GM18499 (cell line): ENCODE measurements around the gene HECTD3.
"Not testable (repeated sequence)": the region's sequence is repeated elsewhere in the genome, so short reads cannot be mapped to it uniquely, and the experiment has no call there.

Experiments used
- ATAC-seq: cut with Tn5 transposase; IDR thresholded peaks from one replicate; pipeline ENCODE4 v1.9.1; 2021; ENCODE audit warnings: moderate number of reproducible peaks; ENCODE audit not compliant: insufficient read depth, unreplicated experiment

Gene HECTD3

DNA sequence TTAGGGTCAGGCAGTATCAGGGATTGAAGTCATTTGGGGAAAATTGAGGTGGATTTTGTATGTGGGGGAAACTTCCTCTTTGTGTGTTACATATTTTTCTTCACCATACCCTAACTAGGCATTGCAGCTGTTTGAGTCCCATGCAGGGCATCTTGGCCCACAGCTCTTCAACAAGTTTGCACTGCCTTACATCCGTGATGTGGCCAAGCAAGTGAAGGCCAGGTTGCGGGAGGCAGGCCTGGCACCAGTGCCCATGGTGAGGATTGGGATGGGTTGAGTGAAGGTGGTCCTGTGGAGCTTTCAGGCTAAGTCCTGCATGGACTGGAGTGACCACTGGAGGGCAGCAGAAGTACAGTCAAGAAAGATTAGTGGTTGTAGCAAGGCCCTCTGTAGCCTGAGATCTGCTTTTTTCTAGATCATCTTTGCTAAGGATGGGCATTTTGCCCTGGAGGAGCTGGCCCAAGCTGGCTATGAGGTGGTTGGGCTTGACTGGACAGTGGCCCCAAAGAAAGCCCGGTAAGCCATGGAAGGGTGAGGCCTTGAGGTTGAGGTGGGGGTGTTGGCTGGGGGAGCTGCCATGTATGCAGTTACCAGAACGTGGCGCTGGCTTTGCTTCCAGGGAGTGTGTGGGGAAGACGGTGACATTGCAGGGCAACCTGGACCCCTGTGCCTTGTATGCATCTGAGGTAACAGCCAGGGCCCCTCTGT is 3.4 kb upstream of the HECTD3 start:
- ATAC-seq: no peak

DNA sequence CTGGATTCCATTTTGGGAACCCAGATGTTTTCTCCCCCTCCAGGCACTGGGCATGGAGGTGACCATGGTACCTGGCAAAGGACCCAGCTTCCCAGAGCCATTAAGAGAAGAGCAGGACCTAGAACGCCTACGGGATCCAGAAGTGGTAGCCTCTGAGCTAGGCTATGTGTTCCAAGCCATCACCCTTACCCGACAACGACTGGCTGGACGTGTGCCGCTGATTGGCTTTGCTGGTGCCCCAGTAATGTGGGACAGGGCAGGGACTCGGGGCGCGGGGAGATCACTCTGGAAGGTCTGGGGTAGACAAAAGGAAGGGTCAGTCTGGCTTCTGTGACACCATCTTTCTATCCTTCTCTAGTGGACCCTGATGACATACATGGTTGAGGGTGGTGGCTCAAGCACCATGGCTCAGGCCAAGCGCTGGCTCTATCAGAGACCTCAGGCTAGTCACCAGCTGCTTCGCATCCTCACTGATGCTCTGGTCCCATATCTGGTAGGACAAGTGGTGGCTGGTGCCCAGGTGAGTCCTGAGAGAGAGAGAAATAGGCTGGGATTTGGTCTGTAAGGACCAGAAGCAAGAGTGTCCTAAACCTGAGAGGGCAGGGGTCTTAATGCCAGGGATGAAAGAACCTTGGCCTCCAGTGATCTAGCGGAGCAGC is 2.6 kb upstream of the HECTD3 start:
- no peak for ATAC-seq

DNA sequence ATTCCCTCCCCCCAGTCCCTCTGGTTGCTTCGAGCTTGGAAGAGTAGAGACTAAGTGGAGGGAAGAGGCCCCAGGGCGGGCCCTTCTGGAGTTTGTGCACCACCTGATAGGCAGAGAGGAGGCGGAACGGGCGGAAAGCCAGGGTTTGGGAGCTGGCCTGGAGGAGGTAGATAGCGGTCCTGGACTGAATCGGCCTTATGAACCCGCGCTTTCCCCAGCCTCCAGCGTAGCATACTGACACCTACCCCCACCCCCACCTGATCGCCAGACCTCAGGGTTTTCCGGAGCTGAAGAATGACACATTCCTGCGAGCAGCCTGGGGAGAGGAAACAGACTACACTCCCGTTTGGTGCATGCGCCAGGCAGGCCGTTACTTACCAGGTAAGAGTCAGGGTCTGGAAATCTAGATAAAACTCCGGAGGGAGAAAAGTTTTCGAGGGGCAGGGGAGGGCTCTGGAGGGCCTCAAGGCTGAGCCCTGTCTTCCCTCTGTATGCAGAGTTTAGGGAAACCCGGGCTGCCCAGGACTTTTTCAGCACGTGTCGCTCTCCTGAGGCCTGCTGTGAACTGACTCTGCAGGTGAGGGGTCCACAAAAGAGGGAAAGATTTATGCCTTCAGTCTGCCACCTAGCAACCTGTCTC is 1.6 kb upstream of the HECTD3 start:
- ATAC-seq: no peak

DNA sequence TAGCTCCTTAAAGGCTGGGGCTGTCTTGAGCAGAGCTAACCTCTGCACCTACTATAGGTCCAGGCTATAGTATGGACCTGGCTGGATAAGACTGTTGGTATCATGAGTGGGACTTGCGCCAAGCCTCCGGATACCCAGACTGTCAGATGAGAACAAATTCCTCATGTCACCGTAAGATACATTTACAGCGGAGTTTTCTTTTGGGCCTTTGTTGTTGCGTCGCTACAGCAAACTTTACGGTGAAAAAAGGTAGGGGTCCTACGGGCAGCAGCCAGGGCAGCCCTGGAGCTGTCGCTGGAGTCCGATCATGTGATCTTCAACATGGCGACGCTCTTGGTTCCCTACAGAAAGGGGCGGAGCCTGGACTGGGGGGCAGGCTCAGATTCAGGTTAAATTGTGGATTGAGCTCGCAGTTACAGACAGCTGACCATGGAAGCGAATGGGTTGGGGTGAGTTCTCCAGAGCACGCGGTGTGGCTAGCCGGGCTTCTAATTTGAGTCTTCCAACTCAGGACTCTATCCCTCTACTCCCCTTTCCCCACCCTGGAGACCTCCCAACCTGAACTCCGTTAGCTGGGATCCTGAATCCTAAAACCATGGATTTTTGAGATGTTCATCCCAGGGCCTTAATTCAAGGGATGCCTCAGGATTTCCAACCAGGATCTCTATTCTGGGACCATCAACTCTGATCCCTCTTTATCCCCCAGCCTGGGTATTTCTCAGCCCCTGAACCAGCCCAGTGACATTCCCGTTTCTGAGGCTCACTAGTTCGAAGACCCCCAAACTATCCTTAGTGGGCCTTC is 914 bp upstream of the HECTD3 start, which contains the start of gene UROD:
Gene UROD, plus strand, starts transcription at position 418 of the 802 bp plus-strand sequence. Its CDS starts 12 bp downstream, at position 430.
- peak; percentile 45 for ATAC-seq

DNA sequence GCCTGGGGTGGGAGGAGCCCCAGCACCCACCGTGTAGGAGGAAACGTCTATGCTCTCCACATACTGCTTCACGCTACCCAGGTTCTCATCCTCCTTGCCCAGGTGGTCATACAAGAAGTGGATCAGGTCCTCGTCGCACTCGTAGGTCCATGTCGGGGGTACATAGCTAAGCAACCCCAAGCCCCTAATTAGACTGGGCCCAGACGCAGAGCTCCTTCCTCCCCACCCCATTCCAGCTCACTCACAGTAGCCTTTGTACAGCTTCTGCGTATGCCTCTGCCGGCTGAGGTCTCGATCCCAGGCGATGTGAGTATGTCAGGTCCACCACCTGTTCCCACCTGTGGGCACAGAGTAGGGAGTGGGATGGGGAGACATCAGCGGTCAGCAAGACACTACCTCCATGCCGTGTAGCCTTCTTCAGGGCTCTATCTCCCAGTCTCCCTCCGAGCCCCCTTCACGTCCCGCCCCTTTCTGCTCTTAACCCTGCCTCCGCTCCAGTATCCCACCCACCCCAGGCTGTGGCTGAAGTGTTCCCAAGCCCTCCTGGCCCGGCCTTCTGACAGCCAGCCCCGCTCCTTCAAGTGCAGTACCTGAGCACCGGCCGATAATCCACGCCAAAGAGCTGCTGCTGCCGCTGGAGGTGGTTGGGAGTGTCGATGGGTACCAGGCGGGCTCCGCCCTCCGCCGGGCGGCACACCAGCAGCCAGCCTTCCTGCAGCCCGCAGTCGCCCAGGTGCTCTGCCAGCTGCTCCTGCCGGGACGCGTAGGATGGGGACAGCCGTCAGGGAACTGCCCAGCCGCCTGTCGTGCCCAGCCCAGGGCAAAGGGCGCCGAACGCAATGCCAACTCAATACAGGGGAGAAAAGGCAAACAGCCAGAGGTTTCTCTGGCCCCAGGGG is 919 bp downstream of the HECTD3 start:
- ATAC-seq: no peak

DNA sequence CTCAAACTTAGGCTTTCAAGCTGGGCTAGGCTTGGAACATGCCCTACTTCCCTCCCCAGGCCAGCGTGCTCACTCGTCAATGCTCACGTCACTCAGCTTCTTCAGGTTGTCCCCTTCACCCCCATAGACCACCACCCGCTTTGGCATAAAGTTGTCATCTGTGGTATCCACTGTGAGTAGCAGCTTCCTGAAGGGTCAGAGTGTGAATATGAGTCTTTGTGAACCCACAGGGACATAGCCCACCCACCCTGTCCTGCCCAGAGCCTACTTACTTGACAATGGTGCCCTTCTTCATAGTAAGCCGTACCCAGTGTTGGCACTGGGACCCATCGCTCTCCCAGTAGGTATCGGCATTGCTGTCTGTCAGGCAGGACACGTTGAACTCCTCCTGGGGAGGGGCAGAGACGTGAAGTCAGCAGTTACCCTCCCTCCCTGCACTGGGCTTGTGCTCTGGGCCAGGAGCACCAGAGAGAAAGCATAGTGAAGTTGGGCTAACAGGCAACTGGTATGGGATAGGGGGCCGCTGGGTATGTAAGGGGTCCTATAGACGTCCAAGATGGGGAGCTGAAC is 1.7 kb downstream of the HECTD3 start:
- ATAC-seq: no peak

DNA sequence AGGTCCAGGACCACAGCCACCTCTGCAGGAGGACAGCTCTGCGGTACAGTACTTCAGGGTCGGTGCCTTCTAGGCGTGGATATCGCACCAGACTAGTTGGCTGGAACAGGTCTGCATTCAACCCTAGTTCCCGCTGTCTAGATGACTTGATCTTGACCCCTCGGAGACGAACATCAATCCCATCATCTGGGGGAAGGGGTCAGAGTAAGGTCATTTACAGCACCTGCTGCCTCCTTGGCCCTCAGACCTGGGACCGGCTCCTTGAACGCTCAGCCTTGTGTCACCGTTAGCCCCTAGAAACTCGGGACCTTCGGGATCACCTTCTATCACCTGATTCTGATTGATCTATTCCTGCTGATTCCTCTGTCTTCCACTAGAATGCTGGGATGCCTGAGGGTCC is 2.6 kb downstream of the HECTD3 start:
- no peak for ATAC-seq

DNA sequence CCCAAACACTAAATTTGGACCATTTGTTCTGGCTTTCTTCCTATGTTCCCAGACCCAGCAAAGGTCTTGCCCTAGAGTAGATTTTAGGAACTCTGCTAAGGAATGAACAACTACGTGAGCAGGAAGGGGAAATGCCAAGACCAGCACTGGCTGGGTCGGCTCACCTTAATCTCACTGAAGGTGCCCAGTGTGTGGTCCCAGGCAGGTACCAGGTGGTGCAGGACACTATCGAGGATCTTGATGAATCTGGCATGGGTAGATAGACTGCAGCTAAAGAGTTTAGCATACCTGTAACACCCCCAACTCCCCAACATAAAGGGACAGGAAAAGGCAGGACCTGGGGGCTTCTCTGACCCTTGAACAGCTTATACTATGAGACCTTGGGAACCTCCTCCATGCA is 3.0 kb downstream of the HECTD3 start:
- no peak for ATAC-seq

DNA sequence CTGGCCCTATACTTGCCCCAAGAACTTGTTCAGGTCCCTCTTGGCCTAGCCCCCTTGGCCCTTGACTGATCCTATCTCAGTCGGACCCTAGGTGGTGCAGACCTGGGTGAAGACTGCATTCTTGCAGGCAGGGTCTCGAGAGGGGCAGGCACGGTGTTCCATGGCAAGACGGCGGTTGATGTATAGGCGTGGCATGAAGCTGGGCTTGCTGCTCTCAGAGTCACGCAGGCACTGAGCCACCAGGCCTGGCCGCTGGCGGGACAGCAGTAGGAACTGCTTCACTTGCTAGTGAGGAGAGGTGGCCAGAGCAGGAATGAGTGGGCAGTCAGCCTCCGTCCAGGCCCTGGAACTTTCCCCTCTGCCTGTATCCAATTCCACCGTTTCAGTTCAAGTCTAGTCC is 3.8 kb downstream of the HECTD3 start:
- no peak for ATAC-seq

DNA sequence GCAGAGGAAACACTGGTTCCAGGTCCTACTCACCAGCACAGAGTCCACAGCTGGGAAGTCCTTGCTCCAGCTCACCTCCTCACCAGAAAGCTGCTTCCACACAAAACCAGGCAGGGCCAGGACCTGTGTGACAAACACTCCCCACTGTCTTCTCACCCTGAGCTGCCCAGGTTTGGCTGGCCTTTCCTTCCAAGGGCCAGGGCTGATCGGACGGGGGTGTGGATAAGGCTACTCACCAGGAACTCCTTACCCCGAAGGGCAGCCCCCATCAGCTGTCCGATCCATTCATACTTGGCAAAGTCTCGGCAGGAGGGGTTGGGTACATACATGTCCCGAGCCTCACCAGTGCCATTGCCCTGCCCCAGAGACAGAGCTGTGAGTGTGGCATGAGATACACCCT is 5.4 kb downstream of the HECTD3 start:
- no peak for ATAC-seq

DNA sequence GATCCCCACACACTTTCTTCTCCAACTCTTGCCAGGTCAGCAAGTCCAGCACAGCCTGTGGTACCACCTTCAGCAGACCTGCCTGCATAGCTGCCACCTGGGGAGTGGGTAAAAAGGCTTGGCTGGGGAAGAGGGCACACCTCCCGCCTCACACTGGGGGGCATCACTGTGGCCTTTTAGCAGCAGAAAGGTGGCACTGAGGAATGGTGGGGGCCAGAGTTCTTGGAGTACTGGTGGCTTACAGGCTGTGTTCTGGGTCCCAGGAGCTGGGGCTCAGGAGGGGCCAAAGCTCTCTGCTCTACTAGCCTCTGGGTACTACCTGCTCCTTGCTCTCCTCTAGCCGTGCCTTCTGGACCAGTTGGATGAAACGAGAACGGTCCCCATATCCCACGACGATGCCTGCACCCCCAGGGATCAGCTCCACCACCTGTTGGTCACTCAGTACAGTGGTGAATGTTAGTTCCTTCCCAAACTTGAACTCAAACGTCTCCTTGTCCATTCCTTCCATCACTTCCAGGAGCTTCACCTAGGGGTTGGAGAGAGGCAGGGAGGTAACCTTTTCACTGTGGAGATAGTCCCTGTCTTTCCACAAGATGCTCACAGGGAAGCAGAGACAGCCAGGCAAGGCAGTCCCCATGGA is 6.7 kb downstream of the HECTD3 start:
- no peak for ATAC-seq

DNA sequence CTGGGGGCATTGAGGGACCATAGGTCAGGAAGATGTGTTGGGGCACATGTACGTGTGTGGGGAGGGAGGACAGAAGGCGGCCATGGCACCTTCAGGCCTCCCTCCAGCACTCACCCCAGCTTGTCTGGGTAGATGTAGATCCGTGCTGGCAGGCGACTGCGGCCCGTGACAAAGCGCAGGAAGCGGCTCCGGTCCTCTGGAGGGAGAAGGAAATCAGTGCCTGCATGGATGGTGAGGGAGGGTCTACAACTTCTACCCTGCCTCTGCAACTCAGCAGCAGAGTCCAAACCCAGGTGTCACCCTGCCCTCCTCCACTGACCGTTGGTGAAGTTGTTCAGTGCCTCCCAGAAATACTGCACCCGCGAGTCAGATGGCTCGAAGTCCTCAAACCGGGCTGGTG is 7.4 kb downstream of the HECTD3 start:
- no peak for ATAC-seq

DNA sequence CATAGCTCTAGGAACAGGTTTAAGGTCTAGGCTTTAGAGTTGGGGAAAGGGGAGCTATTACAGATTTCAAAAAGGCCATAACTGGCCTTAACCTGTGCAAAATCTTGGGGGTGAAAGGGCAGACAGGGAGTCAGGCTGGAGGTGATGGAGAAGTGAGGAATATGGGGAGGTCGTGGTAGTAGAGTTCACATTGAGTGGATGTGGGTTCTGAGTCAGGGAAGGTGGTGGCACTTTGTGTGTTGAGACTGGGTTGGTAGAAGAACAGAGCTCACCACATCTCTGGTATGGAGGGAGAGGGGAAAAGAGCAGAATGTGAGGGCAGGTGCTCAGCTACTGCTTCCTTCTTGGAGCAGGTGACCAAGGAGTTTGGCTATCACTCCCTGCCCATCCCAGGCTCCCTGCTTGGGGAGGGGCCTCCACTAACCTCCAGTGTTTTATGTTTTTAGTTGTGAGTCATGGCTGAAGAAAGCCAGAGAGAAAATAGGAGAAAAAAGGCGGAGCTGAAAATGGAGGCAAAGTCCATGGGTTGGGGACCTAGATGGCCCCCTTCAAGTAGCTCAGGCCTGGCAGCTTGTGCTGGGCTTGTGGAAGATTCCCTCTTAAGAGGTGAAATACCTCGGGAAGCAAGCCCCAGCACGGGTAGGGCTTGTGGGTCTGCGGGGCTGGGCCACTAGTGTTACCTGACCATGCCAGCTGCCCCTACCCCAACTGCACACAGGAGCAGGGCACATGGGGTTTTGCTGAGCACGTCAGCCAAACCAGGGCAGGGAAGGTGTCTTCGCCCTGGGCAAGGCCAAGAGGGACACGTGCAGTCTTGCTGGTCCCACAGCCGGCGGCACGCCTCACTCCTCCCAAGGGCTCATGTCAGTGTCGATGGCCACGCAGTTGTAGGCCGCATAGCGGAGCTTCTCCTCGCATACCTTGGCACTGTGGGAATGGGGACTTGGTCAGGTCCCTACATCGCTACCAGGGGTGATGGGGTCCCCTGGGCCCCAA is 8.2 kb downstream of the HECTD3 start:
- ATAC-seq: no peak

DNA sequence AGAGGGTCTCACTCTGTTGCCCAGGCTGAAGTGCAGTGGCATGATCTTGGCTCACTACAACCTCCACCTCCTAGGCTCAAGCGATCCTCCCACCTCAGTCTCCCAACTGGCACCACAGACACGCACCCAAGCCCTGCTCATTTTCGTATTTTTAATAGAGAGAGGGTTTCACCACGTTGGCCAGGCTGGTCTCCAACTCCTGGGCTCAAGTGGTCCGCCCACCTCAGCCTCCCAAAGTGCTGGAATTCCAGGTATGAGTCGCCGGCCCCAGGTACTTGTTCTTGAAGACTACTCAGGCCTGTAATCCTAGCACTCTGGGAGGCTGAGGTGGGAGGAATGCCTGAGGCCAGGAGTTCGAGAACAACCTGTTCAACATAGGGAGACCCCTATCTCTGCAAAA is 9.5 kb downstream of the HECTD3 start:
- not testable (repeated sequence) for ATAC-seq

DNA sequence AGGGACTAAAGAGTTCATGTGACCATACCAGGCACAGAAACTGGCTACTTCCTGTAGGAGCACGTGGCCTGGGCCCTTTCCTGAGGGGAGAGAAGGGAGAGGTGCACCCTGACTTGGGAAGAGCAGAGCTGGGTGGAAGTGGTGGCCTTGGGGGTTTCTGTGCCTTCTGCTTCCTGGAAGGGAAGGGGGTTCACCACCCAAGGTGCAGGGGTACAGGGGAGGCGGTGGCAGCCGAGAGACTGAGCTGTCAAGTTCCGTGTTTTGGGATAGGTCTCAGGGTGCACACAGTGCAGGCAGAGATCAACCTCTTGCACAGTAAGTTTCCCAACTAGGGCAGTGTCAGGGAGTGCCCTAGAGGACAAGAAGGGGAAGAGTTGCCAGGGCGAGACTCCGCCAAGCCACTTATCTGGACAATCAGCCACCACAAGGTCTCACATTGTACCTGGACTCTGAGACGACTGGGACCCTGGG is 10.1 kb downstream of the HECTD3 start:
- no peak for ATAC-seq

DNA sequence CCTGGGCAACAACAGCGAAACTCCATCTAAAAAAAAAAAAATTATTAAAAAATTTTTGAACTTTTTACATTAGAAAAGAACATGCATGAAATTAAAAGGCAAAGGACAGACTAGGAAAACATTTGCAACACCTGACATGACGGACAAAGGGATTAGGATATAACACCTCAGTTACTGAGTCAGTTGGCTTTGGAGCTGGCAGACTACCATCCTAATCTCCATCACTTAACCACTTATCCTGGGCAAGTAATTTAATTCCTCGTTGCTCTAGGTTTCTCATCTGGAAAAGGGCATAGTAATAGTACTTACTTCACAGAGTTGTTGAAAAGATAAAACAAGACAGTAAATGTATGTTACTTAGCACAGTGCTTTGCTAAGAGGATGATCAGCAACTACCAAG is 11.9 kb downstream of the HECTD3 start:
- no peak for ATAC-seq

DNA sequence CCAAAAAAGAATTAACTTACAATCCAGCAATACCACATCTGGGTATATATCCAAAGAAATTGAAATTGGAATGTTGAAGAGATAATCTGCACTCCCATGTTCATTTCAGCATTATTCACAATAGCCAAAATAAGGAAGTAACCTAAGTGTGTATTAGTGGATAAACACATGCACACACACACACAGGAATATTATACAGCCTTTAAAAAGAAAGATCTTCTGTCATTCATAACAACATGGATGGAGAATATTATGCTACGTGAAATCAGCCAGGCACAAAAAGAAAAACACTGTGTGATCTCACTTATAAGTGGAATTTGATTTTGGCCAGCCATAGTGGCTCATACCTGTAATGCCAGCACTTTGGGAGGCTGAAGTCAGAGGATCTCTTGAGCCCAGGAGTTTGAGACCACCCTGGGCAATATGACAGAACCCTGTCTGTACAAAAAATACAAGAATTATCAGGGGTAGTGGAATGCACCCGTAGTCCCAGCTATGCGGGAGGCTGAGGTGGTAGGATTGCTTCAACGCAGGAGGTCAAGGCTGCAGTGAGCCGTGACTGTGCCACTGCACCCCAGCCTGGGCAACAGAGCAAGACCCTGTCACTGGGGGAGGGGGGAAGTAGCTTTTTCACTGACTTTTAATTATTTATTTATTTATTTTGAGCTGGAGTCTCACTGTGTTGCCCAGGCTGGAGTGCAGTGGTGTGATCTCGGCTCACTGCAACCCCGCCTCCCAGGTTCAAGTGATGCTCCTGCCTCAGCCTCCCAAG is 15.5 kb downstream of the HECTD3 start:
- no peak for ATAC-seq
